HG02938 (cell line): ENCODE results near the gene SGK1.
"Not testable (repeated sequence)": the region's sequence is repeated elsewhere in the genome, so short reads cannot be mapped to it uniquely, and the experiment has no call there.

ENCODE experiments used
- ATAC-seq: cut with Tn5 transposase; IDR thresholded peaks from one replicate; pipeline ENCODE4 v1.9.1; 2021; ENCODE audit warnings: mild to moderate bottlenecking, moderate library complexity; ENCODE audit not compliant: unreplicated experiment

SGK1 gene

DNA sequence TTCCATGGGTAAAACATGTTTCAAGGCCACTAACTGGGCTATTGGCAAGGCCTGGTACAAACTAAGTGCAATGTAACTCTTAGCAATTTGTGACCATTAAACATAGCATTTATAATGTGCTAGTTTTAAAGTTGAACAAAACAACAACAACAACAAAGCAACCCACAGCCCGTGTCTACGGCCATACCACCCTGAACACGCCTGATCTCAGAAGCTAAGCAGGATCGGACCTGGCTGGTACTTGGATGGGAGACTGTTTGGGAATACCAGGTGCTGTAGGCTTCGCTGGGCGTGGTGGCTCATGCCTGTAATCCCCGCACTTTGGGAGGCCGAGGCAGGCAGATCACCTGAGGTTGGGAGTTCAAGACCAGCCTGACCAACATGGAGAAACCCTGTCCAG lies 61.0 kb downstream of the SGK1 start:
- ATAC-seq: no peak

DNA sequence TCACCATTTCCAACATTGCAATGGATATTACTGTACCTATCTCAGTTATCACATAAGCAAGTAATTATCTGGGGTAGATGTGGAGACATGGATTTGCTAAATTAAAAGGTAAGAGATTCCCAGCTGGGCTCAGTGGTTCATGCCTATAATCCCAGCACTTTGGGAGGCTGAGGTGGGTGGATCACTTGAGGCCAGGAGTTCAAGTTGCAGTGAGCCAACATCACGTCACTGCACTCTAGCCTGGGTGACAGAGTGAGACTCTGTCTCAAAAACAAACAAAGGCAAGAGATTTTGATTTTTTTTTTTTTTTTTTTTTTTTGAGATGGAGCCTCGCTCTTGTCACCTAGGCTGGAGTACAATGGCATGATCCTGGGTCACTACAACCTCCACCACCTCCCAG lies 62.6 kb downstream of the SGK1 start:
- not testable (repeated sequence) for ATAC-seq

DNA sequence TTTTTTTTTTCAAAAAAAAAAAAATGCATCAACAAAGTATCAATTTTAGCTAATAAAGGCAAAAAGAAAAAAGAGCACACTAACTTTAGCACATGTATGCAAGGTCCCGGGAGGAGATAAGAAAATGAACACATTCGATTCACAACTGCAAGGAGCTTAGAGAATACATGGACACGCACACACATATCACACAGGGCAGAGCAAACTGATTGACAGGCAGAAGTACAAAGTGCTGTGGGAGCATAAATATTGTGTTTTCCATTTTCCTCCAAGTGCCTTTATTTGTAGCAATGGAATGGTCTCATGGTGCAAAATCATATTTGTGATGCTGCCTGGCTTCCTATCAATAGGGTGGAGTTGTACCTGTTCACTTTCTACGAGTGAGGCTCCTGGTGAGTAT lies 63.8 kb downstream of the SGK1 start:
- no peak for ATAC-seq

- ATAC-seq: no peak
Observed at GRCh38 chr6:134253681-134254080, 64.2 kb downstream of the SGK1 start.

DNA sequence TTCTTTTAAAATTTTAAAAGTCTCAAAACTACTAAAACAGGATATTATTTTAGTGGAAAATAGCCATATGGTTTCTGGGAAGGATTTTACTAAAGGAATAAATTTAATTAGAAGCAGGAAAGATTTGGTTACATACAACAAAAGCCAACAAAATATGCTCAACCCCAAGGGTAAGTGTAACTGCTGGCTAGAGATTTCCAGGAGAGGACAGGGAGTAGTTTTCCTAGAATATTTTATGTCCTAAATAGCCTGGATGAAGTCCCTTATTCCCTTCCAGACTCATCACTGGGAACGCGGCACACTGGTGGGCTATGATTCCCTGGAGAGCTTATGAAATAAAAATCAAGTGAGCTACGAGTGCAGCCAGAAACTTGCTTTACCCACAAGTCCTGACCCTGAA lies 66.6 kb downstream of the SGK1 start:
- ATAC-seq: no peak

- ATAC-seq: no peak
Observed at GRCh38 chr6:134250776-134251175, 67.1 kb downstream of the SGK1 start.

DNA sequence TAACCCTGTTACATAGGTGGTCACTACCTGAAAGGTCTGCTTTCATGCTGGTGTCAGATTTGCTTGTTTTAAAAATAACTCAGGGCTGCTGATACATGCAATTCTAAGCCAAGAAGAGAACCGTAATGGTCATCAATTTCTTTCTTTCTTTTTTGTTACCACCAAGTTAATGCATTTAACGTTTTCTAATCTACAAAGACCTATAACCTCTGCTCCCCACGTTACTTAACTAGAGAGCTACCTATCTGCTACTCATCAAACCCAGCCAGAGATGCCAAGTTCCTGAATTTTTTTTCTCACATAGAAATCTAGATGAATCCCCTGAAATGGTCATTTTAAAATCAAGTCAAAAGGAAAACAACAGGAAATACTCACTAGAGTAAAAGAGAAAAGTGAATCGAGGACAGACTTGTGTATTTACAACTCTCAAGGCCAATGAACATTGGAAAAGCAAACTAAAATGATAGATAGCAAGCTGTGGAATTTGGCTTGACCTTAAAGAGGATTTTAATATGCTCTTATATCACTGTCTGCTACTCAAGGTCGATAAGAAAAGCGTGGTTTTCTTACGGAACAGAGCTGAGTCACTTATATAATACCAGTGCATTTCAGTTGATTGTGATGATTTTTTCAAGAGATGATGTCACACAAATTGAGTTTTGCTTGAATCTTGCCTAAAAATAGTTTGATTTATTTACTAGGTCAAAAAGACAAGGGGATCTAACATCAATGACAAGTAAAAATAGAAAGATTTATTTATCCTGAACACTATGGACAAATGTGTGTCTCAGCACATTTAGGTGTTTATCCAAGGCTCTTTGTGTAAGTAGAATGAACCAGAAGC lies 67.9 kb downstream of the SGK1 start:
- ATAC-seq: no peak

- no peak for ATAC-seq
Observed at GRCh38 chr6:134249239-134249758, 68.6 kb downstream of the SGK1 start.

DNA sequence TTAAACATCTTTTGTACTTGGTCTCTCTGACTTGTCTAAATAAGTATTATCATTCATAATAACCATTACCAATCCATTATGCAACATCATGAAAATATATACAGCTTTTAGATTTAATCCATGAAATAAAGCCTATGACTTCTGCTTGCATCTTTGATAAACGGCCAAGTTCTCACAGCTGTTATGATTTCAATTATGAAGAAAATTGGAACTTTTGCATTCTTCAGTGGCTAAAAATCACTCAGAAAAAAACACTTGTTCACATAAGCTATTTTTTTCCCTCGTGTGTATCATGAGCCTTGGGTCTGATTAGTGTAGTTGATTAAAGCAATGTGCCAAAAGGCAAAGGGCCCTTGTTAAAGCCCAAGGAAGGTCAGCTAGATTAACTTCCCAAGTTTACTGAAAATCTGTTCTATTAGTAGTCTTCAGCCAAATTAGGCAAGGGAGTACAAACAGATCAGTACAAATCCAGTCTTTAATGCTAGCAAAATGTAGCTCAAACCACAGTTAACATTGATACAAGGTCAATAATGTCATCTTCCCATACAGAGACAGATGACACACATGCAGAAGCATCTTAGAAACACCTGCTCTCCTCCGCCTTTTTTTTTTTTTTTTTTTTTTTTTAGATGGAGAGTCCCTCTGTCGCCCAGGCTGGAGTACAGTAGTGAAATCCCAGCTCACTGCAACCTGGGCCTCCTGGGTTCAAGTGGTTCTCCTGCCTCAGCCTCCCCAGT lies 69.9 kb downstream of the SGK1 start:
- ATAC-seq: no peak

- peak; percentile 95 for ATAC-seq
Observed at GRCh38 chr6:134247231-134247833, 70.6 kb downstream of the SGK1 start.

GRCh38 chr6:134245706-134246105 lies 72.2 kb downstream of the SGK1 start:
- ATAC-seq: no peak

GRCh38 chr6:134245041-134245440 lies 72.9 kb downstream of the SGK1 start:
- ATAC-seq: no peak

GRCh38 chr6:134240665-134241431 lies 77.1 kb downstream of the SGK1 start:
- ATAC-seq: no peak

DNA sequence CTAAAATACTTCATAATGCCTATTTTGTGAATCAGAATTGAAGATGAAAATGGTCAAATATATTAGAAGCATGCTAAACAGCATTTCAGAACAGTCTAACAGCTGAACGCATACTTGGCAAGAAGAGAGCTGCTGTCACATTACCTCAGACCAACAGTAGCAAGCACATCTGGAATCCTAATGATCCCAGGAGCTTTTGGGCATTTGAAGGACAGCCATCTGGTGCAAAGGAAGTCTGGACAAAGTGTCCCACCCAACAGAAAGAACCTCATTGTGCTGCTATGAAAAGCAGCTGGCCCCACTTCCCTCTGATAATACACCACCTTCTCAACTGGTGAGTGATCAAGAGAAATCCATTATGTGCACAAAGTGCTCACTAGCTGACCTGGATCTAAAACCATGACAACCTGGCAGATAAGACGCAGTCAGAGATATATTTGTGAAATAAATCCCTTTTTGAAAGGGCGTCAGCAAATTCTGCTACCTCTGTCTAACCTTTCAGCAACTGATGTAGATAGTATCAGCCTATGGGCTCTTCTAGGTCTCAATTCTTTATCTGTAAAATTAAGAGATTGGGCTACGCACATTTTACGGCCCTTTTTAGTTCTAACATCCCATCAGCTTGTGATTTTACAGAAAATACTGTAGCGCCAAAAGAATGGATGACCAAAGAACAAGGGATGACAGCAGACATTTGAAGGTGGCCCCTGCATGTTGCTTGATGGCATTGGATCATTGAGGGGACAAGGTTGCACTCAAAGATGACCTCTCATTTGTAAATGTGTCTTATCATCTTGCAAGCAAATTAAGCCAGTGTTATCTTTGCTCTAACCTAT lies 78.7 kb downstream of the SGK1 start:
- ATAC-seq: no peak

GRCh38 chr6:134238006-134238405 lies 79.9 kb downstream of the SGK1 start:
- ATAC-seq: no peak

DNA sequence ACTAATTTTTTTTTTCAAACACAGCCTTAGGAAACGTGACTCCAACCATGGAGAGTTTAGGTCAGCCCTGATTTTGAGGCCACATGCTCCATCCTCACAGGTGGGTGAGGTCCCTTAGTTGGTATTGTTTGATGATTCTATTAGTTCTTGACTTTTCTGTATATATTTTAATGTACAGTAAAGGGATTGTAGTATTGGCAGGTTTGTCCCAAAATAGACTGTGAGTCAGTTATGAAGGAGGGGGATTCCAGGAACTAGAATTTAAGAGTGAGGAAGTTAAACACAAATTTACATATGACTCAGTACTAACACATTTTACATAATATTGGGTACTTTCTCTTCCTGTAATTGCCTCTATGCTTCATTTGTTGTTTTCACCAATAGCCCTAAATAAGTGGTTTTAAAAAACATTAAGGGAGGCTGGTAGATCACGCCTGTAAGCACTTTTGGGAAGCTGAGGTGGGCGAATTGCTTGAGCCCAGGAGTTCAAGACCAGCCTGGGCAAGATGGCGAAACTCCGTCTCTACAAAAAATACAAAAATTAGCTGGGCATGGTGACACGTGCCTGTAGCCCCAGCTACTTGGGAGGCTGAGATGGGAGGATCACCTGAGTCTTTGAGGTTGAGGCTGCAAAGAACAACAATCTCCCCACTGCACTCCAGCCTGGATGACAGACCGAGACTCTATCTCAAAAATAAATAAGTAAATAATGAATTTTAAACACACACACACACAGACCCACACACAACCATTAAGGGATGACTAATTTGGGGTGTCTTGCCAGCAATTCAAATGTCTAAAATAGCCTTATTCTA lies 81.8 kb downstream of the SGK1 start:
- ATAC-seq: peak; percentile 95

- ATAC-seq: not testable (repeated sequence)
Observed at GRCh38 chr6:134235334-134235733, 82.6 kb downstream of the SGK1 start.

GRCh38 chr6:134233180-134233955 lies 84.5 kb downstream of the SGK1 start:
- ATAC-seq: no peak
